Measurements from ENCODE around the gene NXT2. TPM values are rescaled to one million over a fixed set of nuclear protein-coding genes. Genes with fewer than 3 reads are reported as not detected.
"Not testable (repeated sequence)": the region's sequence is repeated elsewhere in the genome, so short reads cannot be mapped to it uniquely, and the experiment has no call there.

NXT2 gene
- total RNA-seq, 1 donor, result 24.3 TPM

GRCh38 chrX:109511113-109511512, 25.5 kb upstream of the NXT2 start:
- DNase-seq (ENCODE audit: low read depth), result no peak
- no peak overlapping the region for H3K4me3 ChIP-seq (ENCODE audit: low read depth, low read length)
- TF ChIP-seq, protein P1, sequence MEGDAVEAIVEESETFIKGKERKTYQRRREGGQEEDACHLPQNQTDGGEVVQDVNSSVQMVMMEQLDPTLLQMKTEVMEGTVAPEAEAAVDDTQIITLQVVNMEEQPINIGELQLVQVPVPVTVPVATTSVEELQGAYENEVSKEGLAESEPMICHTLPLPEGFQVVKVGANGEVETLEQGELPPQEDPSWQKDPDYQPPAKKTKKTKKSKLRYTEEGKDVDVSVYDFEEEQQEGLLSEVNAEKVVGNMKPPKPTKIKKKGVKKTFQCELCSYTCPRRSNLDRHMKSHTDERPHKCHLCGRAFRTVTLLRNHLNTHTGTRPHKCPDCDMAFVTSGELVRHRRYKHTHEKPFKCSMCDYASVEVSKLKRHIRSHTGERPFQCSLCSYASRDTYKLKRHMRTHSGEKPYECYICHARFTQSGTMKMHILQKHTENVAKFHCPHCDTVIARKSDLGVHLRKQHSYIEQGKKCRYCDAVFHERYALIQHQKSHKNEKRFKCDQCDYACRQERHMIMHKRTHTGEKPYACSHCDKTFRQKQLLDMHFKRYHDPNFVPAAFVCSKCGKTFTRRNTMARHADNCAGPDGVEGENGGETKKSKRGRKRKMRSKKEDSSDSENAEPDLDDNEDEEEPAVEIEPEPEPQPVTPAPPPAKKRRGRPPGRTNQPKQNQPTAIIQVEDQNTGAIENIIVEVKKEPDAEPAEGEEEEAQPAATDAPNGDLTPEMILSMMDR (IDR thresholded peaks at IDR 0.05; ENCODE audit: insufficient read depth, low read length), result no peak

- TF ChIP-seq, protein P1 (IDR thresholded peaks at IDR 0.05; ENCODE audit: insufficient read depth, low read length), result no peak
- no peak overlapping the region for H3K4me3 ChIP-seq (ENCODE audit: low read depth, low read length)
Observed at GRCh38 chrX:109519001-109519400, 17.6 kb upstream of the NXT2 start.

GRCh38 chrX:109533005-109533404, 3.6 kb upstream of the NXT2 start:
- TF ChIP-seq, protein P1 (IDR thresholded peaks at IDR 0.05; ENCODE audit: insufficient read depth, low read length), result no peak
- DNase-seq (ENCODE audit: low read depth), result no peak
- H3K4me3 ChIP-seq (ENCODE audit: low read depth, low read length), result no peak overlapping the region

More at GRCh38 chrX:109519001-109519400, 17.6 kb upstream of the NXT2 start:
- DNase-seq (ENCODE audit: low read depth), result no peak

- no peak overlapping the region for H3K4me3 ChIP-seq (ENCODE audit: low read depth, low read length)
- TF ChIP-seq, protein P1 (IDR thresholded peaks at IDR 0.05; ENCODE audit: insufficient read depth, low read length), result no peak
- DNase-seq (ENCODE audit: low read depth), result peak; percentile 62
Observed at GRCh38 chrX:109533631-109534030, 3.0 kb upstream of the NXT2 start.

GRCh38 chrX:109534933-109535332, 1.7 kb upstream of the NXT2 start:
- TF ChIP-seq, protein P1 (IDR thresholded peaks at IDR 0.05; ENCODE audit: insufficient read depth, low read length), result no peak
- no peak for DNase-seq (ENCODE audit: low read depth)
- H3K4me3 ChIP-seq (ENCODE audit: low read depth, low read length), result no peak overlapping the region

- TF ChIP-seq, protein P1 (IDR thresholded peaks at IDR 0.05; ENCODE audit: insufficient read depth, low read length), result no peak
Observed at GRCh38 chrX:109535578-109535977, 1.1 kb upstream of the NXT2 start.

GRCh38 chrX:109537324-109537665, 651 bp downstream of the NXT2 start:
- peak overlapping the region; percentile 62 for H3K4me3 ChIP-seq (ENCODE audit: low read depth, low read length)
- DNase-seq (ENCODE audit: low read depth), result peak; percentile 83
- TF ChIP-seq, protein P1 (IDR thresholded peaks at IDR 0.05; ENCODE audit: insufficient read depth, low read length), result no peak

More at GRCh38 chrX:109535578-109535977, 1.1 kb upstream of the NXT2 start:
- H3K4me3 ChIP-seq (ENCODE audit: low read depth, low read length), result no peak overlapping the region
- DNase-seq (ENCODE audit: low read depth), result no peak

DNA sequence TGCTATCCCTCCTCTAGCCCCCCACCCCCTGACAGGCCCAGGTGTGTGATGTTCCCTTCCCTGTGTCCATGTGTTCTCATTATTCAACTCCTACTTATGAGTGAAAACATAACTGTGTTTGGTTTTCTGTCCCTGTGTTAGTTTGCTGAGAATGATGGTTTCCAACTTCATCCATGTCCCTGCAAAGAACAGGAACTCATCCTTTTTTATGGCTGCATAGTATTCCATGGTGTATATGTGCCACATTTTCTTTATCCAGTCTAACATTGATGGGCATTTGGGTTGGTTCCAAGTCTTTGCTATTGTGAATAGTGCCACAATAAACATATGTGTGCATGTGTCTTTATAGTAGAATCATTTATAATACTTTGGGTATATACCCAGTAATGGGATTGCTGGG, 2.4 kb downstream of the NXT2 start:
- DNase-seq (ENCODE audit: low read depth); H3K4me3 ChIP-seq (ENCODE audit: low read depth, low read length): not testable (repeated sequence)

Data from fibroblast of the aortic adventitia (primary cell).